Pancreas (tissue), 10 donors: ENCODE measurements around the gene GGA1. TPM values are rescaled to one million over a fixed set of nuclear protein-coding genes. Genes with fewer than 3 reads are reported as not detected.

ENCODE experiments used
- ATAC-seq, 4 donors: fragments of 200-7000 bp; cut with Tn5 transposase; one replicate each; pipeline versions ENCODE4 v1.8.0 to v1.9.1; 2020; ENCODE audit warnings: mild to moderate bottlenecking in 4 of 4, moderate library complexity in 4 of 4
- DNase-seq, 6 donors: peaks; one replicate each; pipeline ENCODE4 v3.0.0-alpha.2; 2020
- FAIRE-seq: peaks from 2 replicates; lab custom pipeline; 2012; peaks lifted over from hg19 to GRCh38; lab: Jason Lieb, UNC
- H3K27ac ChIP-seq, 4 donors: fragments of 200-600 bp; sonication (generic); 1 replicate in 3 of 4; 2 replicates in 1 of 4; pipeline versions ENCODE4 v1.5.0 to v1.8.0; 2020
- H3K27me3 ChIP-seq, 4 donors: fragments of 200-600 bp; one replicate each; pipeline ENCODE4 v1.8.0; 2021
- H3K36me3 ChIP-seq, 3 donors: fragments of 200-600 bp; sonication (generic) in 1 of 3; one replicate each; pipeline versions ENCODE4 v1.5.0 to v1.8.0; 2020 to 2021
- H3K4me1 ChIP-seq, 3 donors: fragments of 200-600 bp; one replicate each; pipeline ENCODE4 v1.8.0; 2021
- H3K4me3 ChIP-seq, 4 donors: fragments of 200-600 bp; sonication (generic) in 2 of 4; one replicate each; pipeline versions ENCODE4 v1.5.0 to v1.8.0; 2020 to 2021
- H3K9me3 ChIP-seq, 4 donors: fragments of 200-600 bp; one replicate each; pipeline ENCODE4 v1.8.0; 2021
- WGBS, 2 donors: extraction: QIAGEN DNeasy Blood & Tissue Kit; methylation state at CpG; one replicate each; pipeline ENCODE4 v1.1.7; 2013; 5-methylcytosine and 5-hydroxymethylcytosine counted together
- intact Hi-C, 3 donors: fragments of 100-400 bp; cut with DNase I; formaldehyde crosslinking; loops; one replicate each; pipeline versions ENCODE4 v1.11.1 to v1.14.2; 2022
- polyA plus RNA-seq, 2 donors: library from polyadenylated mRNA; stranded (reverse); fragments of 200-250 nt; gene quantifications; one replicate each; pipeline ENCODE4 v1.2.3, GENCODE V29; 2013
- total RNA-seq, 6 donors: library from RNA; stranded (reverse); fragmentation: NEBNext Ultra II Directional in 4 of 6; extraction: Animal tissue kit (Norgen Biotek cat#: 25700) in 4 of 6; gene quantifications; one replicate each; pipeline versions ENCODE4 v1.2.1 to v1.2.4, GENCODE V29; 2021 to 2023
- TF ChIP-seq, protein P1 (sequence below), 4 donors: fragments of 200-600 bp; sonication (generic) in 3 of 4; IDR thresholded peaks; one replicate each; pipeline versions ENCODE4 v1.5.0 to v1.8.0; 2021; ENCODE audit warnings: antibody characterized with exemption in 4 of 4
- donor health status: healthy with polysubstance abuse.
- donor health status: DM: no; HTN: no; CAD: no; lungs with moderate emphysema.
- donor health status: DM: no; HTN: no; CAD: no.
- donor health status: control.
- donor health status: control.
- donor health status: Bipolar disorder and iron deficiency.
- donor health status: DM: yes; HTN: yes; CAD: no.
- donor health status: DM: no; HTN: no; CAD: no.
- donor health status: DM: no; HTN: no; CAD: no.
- donor health status: DM: yes; HTN: yes; CAD: no.

Gene GGA1
- total and polyA plus RNA-seq, 8 donors: 17.9 to 84.9 (median 23.9) TPM

- no peaks in the 10 kb centered on the region for H3K9me3 ChIP-seq
- H3K27ac ChIP-seq: peak overlapping the region; percentile 97 to 100 (median 98)
- WGBS, 2 donors: 0 to 1% methylated on average over 26 to 56 of the region's 56 CpGs
- peaks cover 51 to 74% (median 64%) of the 10 kb centered on the region in 3 donors for H3K4me1 ChIP-seq
- FAIRE-seq: no peak
- peak overlapping the region; percentile 59 to 95 (median 91) for H3K4me3 ChIP-seq
- H3K27me3 ChIP-seq: no peaks in the 10 kb centered on the region
- H3K36me3 ChIP-seq: peaks cover 0 to 7% (median 6%) of the 10 kb centered on the region in 3 donors
- ATAC-seq: peak; percentile 55 to 74 (median 68)
- TF ChIP-seq, protein P1, sequence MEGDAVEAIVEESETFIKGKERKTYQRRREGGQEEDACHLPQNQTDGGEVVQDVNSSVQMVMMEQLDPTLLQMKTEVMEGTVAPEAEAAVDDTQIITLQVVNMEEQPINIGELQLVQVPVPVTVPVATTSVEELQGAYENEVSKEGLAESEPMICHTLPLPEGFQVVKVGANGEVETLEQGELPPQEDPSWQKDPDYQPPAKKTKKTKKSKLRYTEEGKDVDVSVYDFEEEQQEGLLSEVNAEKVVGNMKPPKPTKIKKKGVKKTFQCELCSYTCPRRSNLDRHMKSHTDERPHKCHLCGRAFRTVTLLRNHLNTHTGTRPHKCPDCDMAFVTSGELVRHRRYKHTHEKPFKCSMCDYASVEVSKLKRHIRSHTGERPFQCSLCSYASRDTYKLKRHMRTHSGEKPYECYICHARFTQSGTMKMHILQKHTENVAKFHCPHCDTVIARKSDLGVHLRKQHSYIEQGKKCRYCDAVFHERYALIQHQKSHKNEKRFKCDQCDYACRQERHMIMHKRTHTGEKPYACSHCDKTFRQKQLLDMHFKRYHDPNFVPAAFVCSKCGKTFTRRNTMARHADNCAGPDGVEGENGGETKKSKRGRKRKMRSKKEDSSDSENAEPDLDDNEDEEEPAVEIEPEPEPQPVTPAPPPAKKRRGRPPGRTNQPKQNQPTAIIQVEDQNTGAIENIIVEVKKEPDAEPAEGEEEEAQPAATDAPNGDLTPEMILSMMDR (IDR thresholded peaks at IDR 0.05): peak; percentile 66 to 88 (median 78)
- intact Hi-C loops: no loop called here
- peak; percentile 92 to 99 (median 96) for DNase-seq
These were observed 47.2 kb upstream of the GGA1 start for GRCh38 chr22:37561212-37562048.

DNA sequence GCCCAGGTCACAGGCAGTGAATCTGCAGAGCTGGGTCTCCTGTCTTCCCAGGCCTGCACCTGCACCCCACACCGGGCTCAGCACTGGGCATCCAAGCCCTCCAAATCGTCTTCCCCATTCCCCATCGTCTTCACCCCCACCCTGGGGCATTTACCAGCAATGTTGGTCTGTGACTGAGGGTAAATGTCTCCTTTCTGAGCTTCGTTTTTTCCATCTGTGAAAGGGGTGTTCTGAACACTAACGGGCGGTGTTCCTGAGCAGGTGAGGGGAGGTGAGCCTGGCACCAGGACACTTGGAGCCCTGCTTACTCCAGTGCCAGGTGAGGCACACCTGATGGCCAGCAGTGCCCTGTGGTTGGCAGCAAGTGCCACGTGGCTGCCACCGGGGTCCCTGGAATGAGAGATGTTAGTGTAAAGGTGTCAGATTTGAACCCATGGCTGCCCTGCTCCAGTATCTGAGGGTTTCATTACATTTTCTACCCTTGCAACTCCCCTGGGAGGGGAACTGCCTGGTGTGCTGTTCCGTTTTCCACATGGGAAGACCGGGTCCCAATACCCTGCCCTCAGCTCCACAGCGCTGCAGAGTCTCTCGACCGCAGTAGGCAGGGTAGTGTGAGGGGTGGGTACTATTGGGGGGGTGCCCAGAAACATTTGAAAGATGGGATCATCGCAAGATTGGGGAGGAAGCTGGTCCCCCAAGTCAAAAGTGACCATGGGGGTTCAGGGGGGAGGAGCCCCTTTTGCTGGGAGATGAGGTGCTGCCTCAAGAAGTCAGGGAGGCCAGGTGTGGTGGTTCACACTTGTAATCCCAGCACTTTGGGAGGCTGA is 46.4 kb upstream of the GGA1 start:
- intact Hi-C loops: no loop called here
- Histone ChIP-seq H3K36me3 (peaks cover 0 to 12% (median 12%) of the 10 kb centered on the region in 3 donors), H3K27me3 (no peaks in the 10 kb centered on the region), H3K27ac (peak overlapping the region; percentile 97 to 100 (median 98)), H3K9me3 (no peaks in the 10 kb centered on the region), H3K4me3 (peak overlapping the region; percentile 59 to 95 (median 91)), H3K4me1 (peaks cover 51 to 74% (median 64%) of the 10 kb centered on the region in 3 donors)
- peak in 3 of 6 donors; percentile 52 to 74 (median 66) for DNase-seq
- ATAC-seq: peak in 1 of 4 donors; percentile 5
- TF ChIP-seq, protein P1 (IDR thresholded peaks at IDR 0.05): no peak
- 18 to 19% methylated on average over 14 of the region's 14 CpGs for WGBS, 2 donors
- no peak for FAIRE-seq

- H3K27ac ChIP-seq: peak overlapping the region; percentile 97 to 100 (median 98)
- H3K9me3 ChIP-seq: no peaks in the 10 kb centered on the region
- H3K27me3 ChIP-seq: no peaks in the 10 kb centered on the region
- DNase-seq (peak; percentile 73 to 90 (median 86)), FAIRE-seq (peak; percentile 69), ATAC-seq (peak; percentile 18 to 39 (median 34))
- peaks cover 51 to 72% (median 64%) of the 10 kb centered on the region in 3 donors for H3K4me1 ChIP-seq
- peak overlapping the region in 3 of 4 donors; percentile 59 to 95 (median 95) for H3K4me3 ChIP-seq
- TF ChIP-seq, protein P1 (IDR thresholded peaks at IDR 0.05): no peak
- 8 to 9% methylated on average over 14 of the region's 14 CpGs for WGBS, 2 donors
- H3K36me3 ChIP-seq: peaks cover 0 to 20% (median 12%) of the 10 kb centered on the region in 3 donors
- intact Hi-C loops: no loop called here
These were observed 45.2 kb upstream of the GGA1 start for GRCh38 chr22:37563153-37564081.

DNA sequence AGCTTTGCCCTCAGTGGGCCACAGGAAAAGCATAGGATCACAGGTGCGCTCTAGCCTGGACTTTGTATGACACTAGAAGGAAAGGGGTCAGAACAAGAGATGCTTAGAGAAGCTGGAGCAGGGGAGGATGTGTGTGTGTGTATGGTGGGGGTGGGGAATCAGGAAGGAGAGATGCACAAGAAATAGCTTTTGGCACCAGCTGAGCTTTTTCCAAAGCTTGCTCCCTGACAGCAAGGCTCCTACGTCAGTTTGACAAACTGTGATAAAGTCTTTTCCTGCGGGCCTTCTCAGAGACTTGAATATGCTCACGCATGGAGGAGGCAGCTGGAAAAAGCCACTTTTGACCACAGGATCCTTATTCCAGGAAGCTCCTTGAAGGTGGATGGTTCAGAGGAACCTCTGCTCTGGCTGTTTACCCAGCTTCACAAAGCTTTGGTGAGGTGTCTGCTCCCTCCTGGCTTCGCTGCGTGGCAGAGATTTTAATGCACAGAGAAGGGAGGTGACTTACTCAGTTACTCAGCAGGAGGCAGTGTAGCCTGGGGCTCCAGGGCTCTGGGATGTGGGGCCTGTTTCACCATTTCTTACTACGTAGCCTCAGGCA is 44.4 kb upstream of the GGA1 start:
- no peak for DNase-seq
- peak overlapping the region; percentile 97 to 100 (median 98) for H3K27ac ChIP-seq
- no peak for ATAC-seq
- peaks cover 0 to 20% (median 12%) of the 10 kb centered on the region in 3 donors for H3K36me3 ChIP-seq
- H3K9me3 ChIP-seq: no peaks in the 10 kb centered on the region
- no peaks in the 10 kb centered on the region for H3K27me3 ChIP-seq
- no peak for FAIRE-seq
- TF ChIP-seq, protein P1 (IDR thresholded peaks at IDR 0.05): no peak
- WGBS, 2 donors: 15 to 21% methylated on average over 7 of the region's 7 CpGs
- H3K4me1 ChIP-seq: peaks cover 51 to 72% (median 64%) of the 10 kb centered on the region in 3 donors
- intact Hi-C loops: no loop called here
- H3K4me3 ChIP-seq: peak overlapping the region in 2 of 4 donors; percentile 59 to 95
